ENCODE data around the gene CAMKK2.

- TF ChIP-seq EZH2 (IDR thresholded peaks at IDR 0.05; ENCODE audit: low read length, missing control alignments) = no peak
- TF ChIP-seq CTCF (conservative IDR thresholded peaks at IDR 0.05 in 1 of 2, IDR thresholded peaks at IDR 0.05 in 1 of 2; ENCODE audit: low read depth in 1 of 2, low read length in 2 of 2) = no peak
These were observed 55.1 kb downstream of the CAMKK2 start for GRCh38 chr12:121241156-121241970.

Measured in fibroblast of lung (primary cell).